ENCODE data around the gene FAHD2B. TPM values are rescaled to one million over a fixed set of nuclear protein-coding genes. Genes with fewer than 3 reads are reported as not detected.
"Not testable (repeated sequence)": the region's sequence is repeated elsewhere in the genome, so short reads cannot be mapped to it uniquely, and the experiment has no call there.

FAHD2B gene
- polyA plus RNA-seq, 1 donor (not counting 4 experiments of a cell fraction or from before 2014, with no cell fraction given), result 6.3 TPM

GRCh38 chr2:97080855-97081254 is 13.8 kb downstream of the FAHD2B start:
- H3K4me2 ChIP-seq (ENCODE audit: control insufficient read depth, extremely low read depth, insufficient read depth, low read depth, low read length); dilution Hi-C loops (cut with MboI; ENCODE audit: extremely low pct_ligation_motif_present, low sequenced_read_pairs); FAIRE-seq: not testable (repeated sequence)

GRCh38 chr2:97077213-97077612 is 17.5 kb downstream of the FAHD2B start:
- dilution Hi-C loops (cut with MboI; ENCODE audit: extremely low pct_ligation_motif_present, low sequenced_read_pairs); H3K4me2 ChIP-seq (ENCODE audit: control insufficient read depth, extremely low read depth, insufficient read depth, low read depth, low read length); H3K9ac ChIP-seq (ENCODE audit: control insufficient read depth, extremely low read depth, insufficient read depth, low read length); FAIRE-seq; H3K36me3 ChIP-seq (ENCODE audit: control insufficient read depth in 2 of 2, extremely low read depth in 1 of 2, insufficient read depth in 2 of 2, low read length in 2 of 2); H3K4me1 ChIP-seq (ENCODE audit: control insufficient read depth, extremely low read depth, insufficient read depth, low read length); H3K27me3 ChIP-seq (ENCODE audit: control insufficient read depth, extremely low read depth, insufficient read depth, low read length); DNase-seq (ENCODE audit: low read depth, low spot score); H4K20me1 ChIP-seq (ENCODE audit: control insufficient read depth, extremely low read depth, insufficient read depth, low read length); H2AFZ ChIP-seq (ENCODE audit: control insufficient read depth, low read length); H3K27ac ChIP-seq (ENCODE audit: control insufficient read depth, insufficient read depth, low read length); H3K79me2 ChIP-seq (ENCODE audit: control insufficient read depth, insufficient read depth, low read length); H3K9me1 ChIP-seq (ENCODE audit: control insufficient read depth, extremely low read depth, insufficient read depth, low read length); H3K4me3 ChIP-seq (ENCODE audit: control insufficient read depth in 2 of 3, extremely low read depth in 1 of 3, insufficient read depth in 2 of 3, low read depth in 1 of 3, low read length in 3 of 3); H3K9me3 ChIP-seq (ENCODE audit: control insufficient read depth, low read depth, low read length): not testable (repeated sequence)

More at GRCh38 chr2:97080855-97081254, 13.8 kb downstream of the FAHD2B start:
- H3K79me2 ChIP-seq (ENCODE audit: control insufficient read depth, insufficient read depth, low read length); DNase-seq (ENCODE audit: low read depth, low spot score); H3K4me3 ChIP-seq (ENCODE audit: control insufficient read depth in 2 of 3, extremely low read depth in 1 of 3, insufficient read depth in 2 of 3, low read depth in 1 of 3, low read length in 3 of 3); H3K9me3 ChIP-seq (ENCODE audit: control insufficient read depth, low read depth, low read length); H2AFZ ChIP-seq (ENCODE audit: control insufficient read depth, low read length); H4K20me1 ChIP-seq (ENCODE audit: control insufficient read depth, extremely low read depth, insufficient read depth, low read length); H3K9me1 ChIP-seq (ENCODE audit: control insufficient read depth, extremely low read depth, insufficient read depth, low read length); H3K27me3 ChIP-seq (ENCODE audit: control insufficient read depth, extremely low read depth, insufficient read depth, low read length); H3K4me1 ChIP-seq (ENCODE audit: control insufficient read depth, extremely low read depth, insufficient read depth, low read length); H3K9ac ChIP-seq (ENCODE audit: control insufficient read depth, extremely low read depth, insufficient read depth, low read length); H3K27ac ChIP-seq (ENCODE audit: control insufficient read depth, insufficient read depth, low read length); H3K36me3 ChIP-seq (ENCODE audit: control insufficient read depth in 2 of 2, extremely low read depth in 1 of 2, insufficient read depth in 2 of 2, low read length in 2 of 2): not testable (repeated sequence)

GRCh38 chr2:97070915-97071314 is 23.8 kb downstream of the FAHD2B start:
- H3K27me3 ChIP-seq (ENCODE audit: control insufficient read depth, extremely low read depth, insufficient read depth, low read length); H3K79me2 ChIP-seq (ENCODE audit: control insufficient read depth, insufficient read depth, low read length); H3K9ac ChIP-seq (ENCODE audit: control insufficient read depth, extremely low read depth, insufficient read depth, low read length); DNase-seq (ENCODE audit: low read depth, low spot score); H3K9me3 ChIP-seq (ENCODE audit: control insufficient read depth, low read depth, low read length); H3K36me3 ChIP-seq (ENCODE audit: control insufficient read depth in 2 of 2, extremely low read depth in 1 of 2, insufficient read depth in 2 of 2, low read length in 2 of 2); H4K20me1 ChIP-seq (ENCODE audit: control insufficient read depth, extremely low read depth, insufficient read depth, low read length); H3K9me1 ChIP-seq (ENCODE audit: control insufficient read depth, extremely low read depth, insufficient read depth, low read length); H2AFZ ChIP-seq (ENCODE audit: control insufficient read depth, low read length); FAIRE-seq; H3K4me2 ChIP-seq (ENCODE audit: control insufficient read depth, extremely low read depth, insufficient read depth, low read depth, low read length); H3K27ac ChIP-seq (ENCODE audit: control insufficient read depth, insufficient read depth, low read length); dilution Hi-C loops (cut with MboI; ENCODE audit: extremely low pct_ligation_motif_present, low sequenced_read_pairs); H3K4me3 ChIP-seq (ENCODE audit: control insufficient read depth in 2 of 3, extremely low read depth in 1 of 3, insufficient read depth in 2 of 3, low read depth in 1 of 3, low read length in 3 of 3); H3K4me1 ChIP-seq (ENCODE audit: control insufficient read depth, extremely low read depth, insufficient read depth, low read length): not testable (repeated sequence)

- H3K4me1 ChIP-seq (ENCODE audit: control insufficient read depth, extremely low read depth, insufficient read depth, low read length); FAIRE-seq; dilution Hi-C loops (cut with MboI; ENCODE audit: extremely low pct_ligation_motif_present, low sequenced_read_pairs); H3K4me2 ChIP-seq (ENCODE audit: control insufficient read depth, extremely low read depth, insufficient read depth, low read depth, low read length); DNase-seq (ENCODE audit: low read depth, low spot score); H3K27me3 ChIP-seq (ENCODE audit: control insufficient read depth, extremely low read depth, insufficient read depth, low read length); H3K79me2 ChIP-seq (ENCODE audit: control insufficient read depth, insufficient read depth, low read length); H2AFZ ChIP-seq (ENCODE audit: control insufficient read depth, low read length); H3K9me3 ChIP-seq (ENCODE audit: control insufficient read depth, low read depth, low read length); H3K9ac ChIP-seq (ENCODE audit: control insufficient read depth, extremely low read depth, insufficient read depth, low read length); H4K20me1 ChIP-seq (ENCODE audit: control insufficient read depth, extremely low read depth, insufficient read depth, low read length); H3K9me1 ChIP-seq (ENCODE audit: control insufficient read depth, extremely low read depth, insufficient read depth, low read length); H3K36me3 ChIP-seq (ENCODE audit: control insufficient read depth in 2 of 2, extremely low read depth in 1 of 2, insufficient read depth in 2 of 2, low read length in 2 of 2); H3K4me3 ChIP-seq (ENCODE audit: control insufficient read depth in 2 of 3, extremely low read depth in 1 of 3, insufficient read depth in 2 of 3, low read depth in 1 of 3, low read length in 3 of 3); H3K27ac ChIP-seq (ENCODE audit: control insufficient read depth, insufficient read depth, low read length): not testable (repeated sequence)
Observed at GRCh38 chr2:97068722-97069121, 26.0 kb downstream of the FAHD2B start.

All from keratinocyte (primary cell).